ENCODE measurements around the gene AKAP10.
A peak's percentile ranks its signal among the peaks of the same experiment; 100 is the strongest.
"Not testable (repeated sequence)": the region's sequence is repeated elsewhere in the genome, so short reads cannot be mapped to it uniquely, and the experiment has no call there.

Gene AKAP10, protein sequence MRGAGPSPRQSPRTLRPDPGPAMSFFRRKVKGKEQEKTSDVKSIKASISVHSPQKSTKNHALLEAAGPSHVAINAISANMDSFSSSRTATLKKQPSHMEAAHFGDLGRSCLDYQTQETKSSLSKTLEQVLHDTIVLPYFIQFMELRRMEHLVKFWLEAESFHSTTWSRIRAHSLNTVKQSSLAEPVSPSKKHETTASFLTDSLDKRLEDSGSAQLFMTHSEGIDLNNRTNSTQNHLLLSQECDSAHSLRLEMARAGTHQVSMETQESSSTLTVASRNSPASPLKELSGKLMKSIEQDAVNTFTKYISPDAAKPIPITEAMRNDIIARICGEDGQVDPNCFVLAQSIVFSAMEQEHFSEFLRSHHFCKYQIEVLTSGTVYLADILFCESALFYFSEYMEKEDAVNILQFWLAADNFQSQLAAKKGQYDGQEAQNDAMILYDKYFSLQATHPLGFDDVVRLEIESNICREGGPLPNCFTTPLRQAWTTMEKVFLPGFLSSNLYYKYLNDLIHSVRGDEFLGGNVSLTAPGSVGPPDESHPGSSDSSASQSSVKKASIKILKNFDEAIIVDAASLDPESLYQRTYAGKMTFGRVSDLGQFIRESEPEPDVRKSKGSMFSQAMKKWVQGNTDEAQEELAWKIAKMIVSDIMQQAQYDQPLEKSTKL

DNA sequence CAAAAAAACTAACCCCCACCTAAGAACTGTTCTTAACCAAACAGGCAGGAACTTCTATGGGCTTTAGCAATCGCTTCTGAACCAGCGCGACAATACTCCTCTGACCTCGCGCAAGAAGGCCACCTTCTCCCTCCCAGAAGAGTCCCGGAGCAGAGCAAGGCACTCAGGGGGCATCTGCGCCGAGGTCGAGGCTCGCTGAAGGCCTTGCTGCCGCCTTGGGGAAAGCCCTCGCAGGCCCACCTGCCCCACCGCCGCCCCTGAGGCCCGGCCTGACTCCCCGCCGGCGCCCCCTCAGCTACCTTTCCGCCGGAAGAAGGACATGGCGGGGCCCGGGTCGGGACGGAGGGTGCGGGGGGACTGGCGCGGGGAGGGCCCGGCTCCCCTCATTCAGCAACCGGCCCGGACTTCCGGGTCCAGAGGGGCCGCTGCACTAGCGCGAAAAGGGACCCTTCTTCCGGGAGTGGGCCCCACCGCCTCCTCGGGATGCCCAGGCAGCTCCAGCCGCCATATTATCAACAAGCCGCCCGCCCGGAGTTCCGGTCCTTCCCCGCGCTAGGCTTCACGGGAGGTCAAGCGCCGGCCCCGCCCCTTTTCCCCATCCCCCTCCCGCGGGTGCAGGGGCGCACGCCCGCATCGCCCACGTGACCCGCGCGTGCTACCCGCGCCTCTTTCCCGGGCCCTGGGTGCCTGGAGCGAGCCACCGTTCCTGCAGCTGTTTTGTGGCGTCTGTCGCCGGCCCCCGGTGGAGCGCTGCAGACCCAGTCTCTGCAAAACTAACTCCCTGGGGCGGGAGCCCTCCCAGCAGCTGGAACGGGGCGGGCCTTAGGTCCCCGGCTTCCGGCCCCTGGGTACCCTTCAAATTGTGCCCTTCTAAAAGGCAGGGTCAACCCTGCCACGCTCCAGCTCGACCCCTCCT is at the start of gene AKAP10:
TSS of gene AKAP10 (minus strand) at position 536 of the 916 bp plus-strand sequence. CDS start at position 387, 149 bp downstream.
- DNase-seq (ENCODE audit: low read depth in 3 of 3): peak; percentile 90 to 97 (median 92)

DNA sequence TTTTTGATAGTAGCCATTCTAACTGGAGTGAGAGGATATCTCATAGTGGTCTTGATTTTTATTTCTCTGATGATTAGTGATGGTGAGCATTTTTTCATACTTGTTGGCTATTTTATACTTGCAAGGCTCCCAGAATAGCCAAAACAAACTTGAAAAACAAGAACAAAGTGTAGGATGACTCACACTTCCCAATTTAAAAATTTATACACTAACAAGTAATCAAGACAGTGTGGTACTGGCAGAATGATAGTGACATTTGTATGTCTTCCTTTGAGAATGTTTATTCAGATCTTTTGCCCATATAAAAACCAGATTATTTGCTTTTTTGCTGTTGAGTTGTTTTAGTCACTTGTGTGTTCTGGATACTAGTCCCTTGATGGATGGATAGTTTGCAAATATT is 49.3 kb upstream of the AKAP10 start:
- DNase-seq (ENCODE audit: low read depth in 3 of 3): no peak

DNA sequence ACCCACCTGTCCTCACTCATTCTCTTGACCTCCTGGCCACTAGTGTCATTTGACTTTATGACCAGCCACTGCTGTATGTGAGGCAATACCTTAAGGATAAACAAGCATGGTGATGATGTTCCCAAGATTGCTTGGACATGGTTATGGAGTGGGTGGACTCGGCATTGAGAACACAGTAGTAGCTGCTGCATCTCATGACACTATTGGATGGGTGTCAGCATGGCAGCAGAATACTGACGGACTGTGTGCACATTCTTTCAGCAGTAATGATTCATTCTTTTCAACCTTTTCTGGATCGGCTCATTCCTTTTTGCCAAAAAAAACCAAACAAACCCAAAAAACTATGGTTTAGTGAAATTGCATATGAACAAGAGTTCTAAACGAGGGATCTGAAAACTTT is 45.1 kb upstream of the AKAP10 start:
- no peak for DNase-seq (ENCODE audit: low read depth in 3 of 3)

DNA sequence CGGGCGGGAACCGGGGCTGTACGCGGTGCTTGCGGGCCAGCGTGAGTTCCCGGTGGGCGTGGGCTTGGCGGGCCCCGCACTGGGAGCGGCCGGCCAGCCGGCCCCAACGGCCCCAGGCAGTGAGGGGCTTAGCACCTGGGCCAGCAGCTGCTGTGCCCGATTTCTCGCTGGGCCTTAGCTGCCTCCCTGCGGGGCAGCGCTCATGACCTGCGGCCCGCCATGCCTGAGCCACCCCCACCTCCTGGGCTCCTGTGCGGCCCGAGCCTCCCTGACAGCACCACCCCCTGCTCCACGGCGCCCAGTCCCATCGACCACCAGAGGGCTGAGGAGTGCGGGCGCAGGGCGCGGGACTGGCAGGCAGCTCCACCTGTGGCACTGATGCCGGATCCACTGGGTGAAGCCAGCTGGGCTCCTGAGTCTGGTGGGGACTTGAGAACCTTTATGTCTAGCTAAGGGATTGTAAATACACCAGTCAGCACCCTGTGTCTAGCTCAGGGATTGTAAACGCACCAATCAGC is 38.9 kb upstream of the AKAP10 start:
- not testable (repeated sequence) for DNase-seq (ENCODE audit: low read depth in 3 of 3)

DNA sequence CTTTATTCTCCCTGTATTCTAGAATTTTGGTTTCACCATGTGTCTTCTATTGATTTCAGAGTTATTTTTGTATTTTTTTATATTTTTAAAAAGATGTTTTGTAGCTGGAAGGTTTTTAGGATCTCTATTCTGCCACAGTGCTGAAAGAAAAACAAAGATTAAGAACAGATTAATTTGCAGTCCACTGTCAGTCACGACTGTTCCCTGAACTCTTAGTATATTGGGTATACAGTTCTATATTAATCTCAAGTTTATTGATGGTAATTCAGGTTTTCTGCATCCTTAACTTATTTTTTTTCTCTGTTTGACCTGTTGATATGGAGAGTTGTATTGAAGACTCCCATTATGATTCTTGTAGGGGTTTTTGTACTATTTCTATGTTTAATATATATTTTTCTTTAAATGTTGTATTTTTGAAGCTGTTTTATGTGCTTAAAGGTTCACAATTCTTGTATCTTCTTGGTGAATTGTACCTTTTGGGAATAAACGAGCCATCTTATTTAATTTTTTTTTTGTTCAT is 34.4 kb upstream of the AKAP10 start:
- DNase-seq (ENCODE audit: low read depth in 3 of 3): no peak

DNA sequence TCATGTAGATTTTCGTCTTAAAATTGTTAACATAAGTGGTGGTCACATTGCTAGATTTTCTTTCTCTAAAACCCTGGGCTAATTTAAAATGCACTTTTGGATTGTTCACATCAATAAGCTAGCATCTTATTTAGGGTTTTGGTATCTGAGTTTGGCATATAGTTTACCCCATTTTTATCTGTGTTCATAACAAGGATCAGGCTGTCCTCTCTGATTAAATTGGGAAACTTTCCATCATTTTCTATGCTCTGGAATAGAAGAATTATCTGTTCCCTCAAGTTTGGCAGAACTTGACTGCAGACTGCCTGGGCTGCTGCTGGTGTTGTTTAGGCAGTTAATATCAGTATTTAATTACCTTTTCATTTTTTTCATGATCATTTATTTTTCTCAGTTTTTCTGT is 33.3 kb upstream of the AKAP10 start:
- DNase-seq (ENCODE audit: low read depth in 3 of 3): no peak

DNA sequence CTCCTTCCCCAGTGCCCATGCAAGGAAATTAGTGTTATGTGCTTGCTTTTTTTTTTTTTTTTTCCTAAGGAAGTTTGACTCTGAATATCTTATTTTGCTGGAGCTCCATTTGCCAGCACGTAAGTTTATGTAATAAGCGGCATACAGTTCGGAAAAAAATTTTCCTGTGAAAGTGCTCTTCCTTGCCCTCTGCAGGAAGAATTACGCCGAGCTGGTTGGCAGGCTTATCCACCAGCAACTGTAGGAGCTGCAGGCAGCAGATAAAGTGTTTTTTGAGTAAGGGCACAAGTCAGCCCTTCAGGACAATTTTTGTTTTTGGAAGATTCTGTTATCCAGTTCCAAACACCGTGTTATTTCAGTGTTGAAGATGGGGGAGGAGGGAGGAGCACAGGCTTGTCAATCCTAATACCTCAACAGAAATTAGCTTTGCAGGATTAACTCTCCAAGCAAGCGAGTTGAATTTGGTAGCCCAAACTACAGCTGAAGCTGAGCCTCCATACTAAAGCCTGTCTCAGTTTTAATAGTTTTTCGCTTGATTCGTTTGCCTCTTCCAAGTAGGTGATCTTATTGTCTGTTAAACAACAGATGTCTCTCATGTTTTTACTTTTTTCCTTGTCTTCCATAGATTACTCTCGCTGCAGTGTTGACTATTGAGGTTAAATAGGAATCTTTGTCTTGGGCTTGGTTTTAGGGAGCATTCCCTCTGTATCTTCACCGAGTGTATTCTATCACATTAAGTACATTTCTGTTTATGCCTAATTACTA is 32.7 kb upstream of the AKAP10 start:
- no peak for DNase-seq (ENCODE audit: low read depth in 3 of 3)

DNA sequence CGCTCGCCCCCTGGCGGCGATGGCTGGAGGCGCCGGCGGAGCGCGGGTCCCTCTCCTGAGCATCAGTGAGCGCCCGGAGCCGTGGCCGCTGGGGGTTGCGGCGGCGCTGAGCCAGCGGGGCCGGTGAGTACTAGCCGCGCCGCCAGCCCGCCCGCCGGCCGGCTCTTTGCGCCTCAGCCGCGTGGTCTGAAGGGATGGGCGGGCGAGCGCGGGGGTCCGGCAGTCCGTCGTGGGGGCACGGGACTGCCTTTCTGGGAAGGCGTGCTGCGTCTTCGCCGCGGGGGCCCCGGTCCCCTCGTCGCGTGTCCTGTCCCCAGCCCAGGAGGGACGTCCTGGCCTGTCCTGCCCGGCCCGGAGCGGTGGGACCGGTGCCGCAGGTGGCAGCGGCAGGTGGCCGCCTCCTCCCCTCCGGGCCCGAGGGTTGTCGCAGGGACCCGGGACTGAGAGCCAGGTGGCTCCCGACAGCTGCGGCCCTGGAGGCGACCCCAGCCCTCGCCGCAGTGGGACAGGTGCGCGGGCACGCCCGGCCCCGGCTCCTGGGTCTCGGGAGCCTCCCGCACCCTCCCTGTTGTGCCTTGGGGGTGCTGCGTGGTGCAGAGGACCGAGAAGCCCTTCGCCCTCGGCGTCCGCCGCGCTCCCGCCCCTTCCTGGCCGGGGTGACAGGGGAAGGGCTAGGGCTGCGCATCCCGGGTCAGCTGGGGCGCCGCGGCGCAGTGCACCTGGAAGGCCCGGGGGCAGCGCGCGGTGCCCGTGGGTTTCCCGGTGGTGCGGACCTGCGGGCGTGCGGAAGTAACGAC is 31.9 kb upstream of the AKAP10 start, which contains the start of gene SPECC1:
TSS of gene SPECC1 (plus strand) at position 58 of the 797 bp plus-strand sequence. CDS start 87,293 bp downstream, outside the sequence.
- DNase-seq (ENCODE audit: low read depth in 3 of 3): peak; percentile 70 to 79 (median 76)

DNA sequence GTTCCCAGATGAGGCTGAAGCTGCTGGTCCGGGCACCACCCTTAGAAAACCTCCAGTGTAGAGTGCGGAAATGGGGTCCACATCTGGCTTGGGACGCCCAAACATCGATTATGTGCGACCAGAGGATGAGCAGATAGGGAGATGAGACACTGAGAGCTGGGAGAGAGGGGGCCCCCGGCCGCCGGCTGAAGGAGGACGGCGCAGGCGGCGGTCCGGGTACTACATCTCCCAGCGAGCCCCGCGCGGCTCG is 31.3 kb upstream of the AKAP10 start:
- DNase-seq (ENCODE audit: low read depth in 3 of 3): no peak

DNA sequence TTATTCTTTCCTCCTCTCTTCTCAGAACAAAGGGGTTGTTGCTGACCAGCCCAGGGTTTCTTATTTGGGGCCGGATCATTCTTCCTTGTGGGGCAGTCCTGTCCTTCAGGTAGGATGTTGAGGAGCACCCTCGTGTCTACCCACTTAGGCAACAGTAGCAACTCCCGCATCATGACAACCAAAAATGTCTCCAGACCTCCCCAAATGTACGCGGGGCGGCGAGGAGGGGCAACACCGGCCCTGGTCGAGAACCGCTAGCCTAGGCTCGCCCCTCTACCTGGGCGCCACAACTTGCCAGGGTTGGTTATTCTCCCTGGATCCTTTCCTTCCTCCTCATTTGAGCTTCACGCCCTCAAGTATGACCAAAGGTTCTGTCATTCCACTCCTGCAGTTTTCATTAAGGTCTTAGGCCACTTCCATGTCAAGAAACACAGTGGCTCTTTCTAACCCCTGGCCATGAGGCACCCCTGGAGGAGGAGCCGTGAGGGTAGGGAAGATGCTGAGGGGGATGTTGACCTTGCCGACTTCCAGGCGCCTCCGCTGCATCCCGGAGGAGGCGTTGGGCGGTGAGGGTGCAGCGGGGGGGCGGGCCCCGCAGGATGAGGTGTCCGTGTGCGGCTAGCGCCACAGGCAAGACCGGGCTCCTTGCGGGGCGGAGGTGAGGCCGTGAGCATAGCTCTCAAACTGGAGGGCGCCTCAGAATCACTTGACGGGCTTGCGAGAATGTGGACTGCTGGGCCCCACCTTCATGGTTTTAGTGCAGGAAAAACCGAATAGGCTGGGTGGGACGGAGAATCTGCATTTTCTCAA is 30.8 kb upstream of the AKAP10 start:
- peak in 1 of 3 donors; percentile 12 for DNase-seq (ENCODE audit: low read depth in 3 of 3)

DNA sequence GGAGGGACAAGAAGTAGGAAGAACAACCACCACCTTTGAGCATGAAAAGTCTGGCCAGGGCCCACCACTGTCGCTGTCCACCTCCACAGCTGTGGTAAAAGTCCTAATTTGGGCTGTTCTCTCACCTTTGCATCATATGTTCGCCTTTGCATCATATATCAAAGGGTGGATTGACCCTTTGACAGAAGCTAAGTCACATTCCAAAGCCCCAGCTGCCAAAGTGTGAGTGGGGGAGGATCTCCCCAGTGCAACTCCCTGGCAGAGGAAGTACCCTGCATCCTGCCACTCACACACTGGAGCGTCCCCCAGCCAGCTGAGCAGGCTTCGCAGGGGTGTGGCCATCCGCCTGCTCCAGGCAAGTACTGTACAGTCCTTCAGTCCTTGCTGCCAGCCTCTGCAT is 18.9 kb upstream of the AKAP10 start:
- DNase-seq (ENCODE audit: low read depth in 3 of 3): no peak

DNA sequence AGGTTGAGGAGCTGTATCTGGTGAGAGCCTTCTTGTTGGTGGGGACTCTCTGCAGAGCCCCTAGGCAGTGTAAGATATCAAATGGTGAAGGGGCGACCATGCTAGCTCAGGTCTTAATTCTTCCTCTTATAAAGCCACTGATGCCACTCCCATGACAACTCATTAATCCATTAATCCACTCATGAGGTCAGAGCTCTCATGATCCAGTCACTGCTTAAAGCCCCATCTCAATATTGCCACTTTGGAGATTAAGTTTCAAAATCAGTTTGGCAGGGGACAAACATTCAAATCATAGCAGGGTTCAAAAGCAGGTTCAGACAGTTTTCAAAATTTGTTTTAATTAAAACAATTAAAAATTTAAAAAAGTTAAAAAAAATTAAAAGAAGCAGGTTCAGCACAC is 18.5 kb upstream of the AKAP10 start:
- DNase-seq (ENCODE audit: low read depth in 3 of 3): no peak

DNA sequence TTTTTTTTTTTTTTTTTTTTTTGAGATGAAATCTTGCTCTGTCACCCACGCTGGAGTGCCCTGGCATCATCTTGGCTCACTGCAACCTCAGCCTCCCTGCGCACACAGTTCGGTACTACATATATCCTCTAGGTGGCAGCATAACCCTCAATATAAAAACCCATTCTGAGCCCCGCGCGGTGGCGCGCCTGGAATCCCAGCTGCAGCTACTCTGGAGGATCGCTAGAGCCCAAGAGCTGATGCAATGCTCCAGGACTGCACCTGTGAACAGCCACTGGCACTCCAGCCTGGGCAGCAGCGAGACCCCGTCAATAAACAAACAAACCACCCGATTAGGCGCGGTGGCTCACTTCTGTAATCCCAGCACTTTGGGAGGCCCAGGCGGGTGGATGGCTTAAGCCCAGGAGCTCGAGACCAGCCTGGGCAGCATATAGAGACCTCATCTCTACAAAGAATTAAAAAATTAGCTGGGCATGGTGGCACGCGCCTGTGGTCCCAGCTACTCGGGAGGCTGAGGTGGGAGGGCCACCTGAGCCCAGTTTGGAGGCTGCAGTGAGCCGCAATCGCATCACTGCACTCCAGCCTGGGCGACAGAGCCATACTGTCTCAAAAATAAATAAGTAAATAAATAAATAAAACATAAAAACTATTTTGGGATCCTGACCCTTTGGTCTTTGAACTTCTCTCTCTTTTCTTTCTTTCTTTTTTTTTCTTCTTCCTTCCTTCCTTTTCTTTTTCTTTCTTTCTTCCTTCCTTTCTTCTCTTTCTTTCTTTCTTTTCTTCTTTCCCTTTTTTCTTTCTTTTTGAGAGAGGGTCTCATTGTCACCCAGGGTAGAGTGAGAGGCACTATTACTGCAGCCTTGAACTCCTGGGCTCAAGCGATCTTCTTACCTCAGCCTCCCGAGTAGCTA is 15.4 kb upstream of the AKAP10 start:
- DNase-seq (ENCODE audit: low read depth in 3 of 3): peak in 2 of 3 donors; percentile 51 to 63

DNA sequence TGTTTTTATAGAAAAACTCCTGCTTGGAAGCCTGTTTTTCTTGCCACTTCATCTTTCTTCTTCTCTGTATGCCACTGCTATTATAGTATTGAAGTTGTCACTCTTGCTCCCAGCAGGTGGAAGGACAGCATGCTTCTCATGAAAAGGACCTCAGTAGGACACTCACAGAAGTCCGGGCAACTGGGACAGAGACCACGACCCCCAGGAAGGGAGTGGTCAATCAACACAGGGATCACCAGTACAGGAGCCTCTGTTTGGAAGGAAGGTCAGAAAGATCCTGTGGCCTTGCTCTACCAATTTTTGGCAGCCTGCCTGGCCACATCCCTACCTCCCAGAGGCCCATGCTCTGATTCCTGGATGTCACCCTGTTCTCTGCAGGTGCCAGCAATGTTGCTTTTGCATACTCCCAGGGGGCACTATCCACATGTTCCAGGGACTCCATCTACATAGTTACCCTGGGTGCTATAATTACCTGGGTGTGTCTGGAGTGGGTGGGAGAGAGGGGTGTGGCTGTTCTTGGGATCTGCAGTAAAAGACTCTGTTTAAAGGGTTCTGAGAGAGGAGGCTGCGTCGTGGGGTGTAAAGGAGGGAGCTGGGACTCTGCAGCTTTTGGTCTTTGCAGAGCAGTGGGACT is 13.7 kb upstream of the AKAP10 start:
- DNase-seq (ENCODE audit: low read depth in 3 of 3): no peak

DNA sequence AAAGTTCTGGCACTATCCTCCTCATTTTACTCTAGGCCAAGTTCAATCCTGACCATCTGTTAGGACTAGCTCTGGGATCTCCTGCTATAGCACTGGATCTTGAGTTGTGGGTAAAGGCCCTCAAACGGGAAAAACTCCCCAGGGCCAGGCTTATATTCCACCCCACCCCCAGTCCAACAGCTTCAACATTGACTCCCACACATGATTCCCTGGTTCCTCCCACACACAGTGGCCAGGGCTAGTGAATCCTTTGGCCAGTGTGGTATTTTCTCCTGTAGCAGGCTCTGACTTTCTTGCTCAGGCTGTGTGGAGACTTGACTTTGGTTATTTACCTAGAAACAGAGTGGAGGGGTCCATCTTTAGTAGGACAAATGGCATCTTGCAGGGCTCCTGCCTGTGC is 10.3 kb upstream of the AKAP10 start:
- no peak for DNase-seq (ENCODE audit: low read depth in 3 of 3)

DNA sequence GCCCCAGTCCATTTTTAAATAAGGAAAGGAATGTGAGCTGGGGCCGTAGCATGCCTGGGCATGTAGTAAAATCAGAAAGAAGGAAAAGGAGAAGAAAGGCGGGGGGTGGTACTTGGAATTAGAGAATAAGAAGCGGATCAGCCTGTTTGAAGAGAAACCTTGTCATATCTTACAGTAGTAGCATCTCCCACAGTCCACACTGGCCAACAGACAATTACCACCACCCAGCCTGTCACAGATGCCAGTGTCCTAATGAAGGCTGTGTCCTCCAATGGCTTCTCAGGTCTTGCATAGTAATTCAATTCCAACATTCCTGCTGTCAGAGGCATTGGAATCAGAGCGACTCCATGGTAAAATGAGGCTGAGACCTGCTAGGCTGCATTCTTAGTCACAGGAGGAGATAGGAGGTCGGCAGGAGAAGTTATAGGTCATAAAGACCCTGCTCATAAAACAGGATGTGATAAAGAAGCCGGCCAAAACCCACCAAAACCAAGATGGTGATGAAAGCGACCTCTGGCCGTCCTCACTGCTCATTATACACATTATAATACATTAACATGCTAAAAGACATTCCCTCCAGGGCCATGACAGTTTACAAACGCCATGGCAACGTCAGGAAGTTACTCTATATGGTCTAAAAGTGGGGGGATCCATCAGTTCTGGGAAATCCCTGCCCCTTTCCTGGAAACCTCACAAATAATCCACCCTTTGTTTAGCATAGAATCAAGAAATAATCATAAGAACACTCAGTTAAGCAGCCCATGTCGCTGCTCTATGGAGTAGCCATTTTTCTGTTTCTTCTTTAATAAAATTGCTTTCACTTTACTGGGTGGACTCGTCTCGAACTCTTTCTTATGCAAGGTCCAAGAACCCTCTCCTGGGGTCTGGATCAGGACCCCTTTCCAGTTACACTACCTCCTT is 9.6 kb upstream of the AKAP10 start:
- no peak for DNase-seq (ENCODE audit: low read depth in 3 of 3)
